NT2/D1 (cell line): ENCODE measurements around the gene KBTBD2.
"Not testable (repeated sequence)": the region's sequence is repeated elsewhere in the genome, so short reads cannot be mapped to it uniquely, and the experiment has no call there.

Experiments used
- DNase-seq: peaks from one replicate; pipeline ENCODE4 v3.0.0-alpha.2; 2011; ENCODE audit warnings: low read depth, low spot score
- H3K27me3 ChIP-seq: 2 replicates; pipeline ENCODE4 v1.6.0; 2011; ENCODE audit warnings: mild to moderate bottlenecking; ENCODE audit not compliant: insufficient read length, insufficient read depth
- H3K36me3 ChIP-seq: 2 replicates; pipeline ENCODE4 v1.6.1; 2011; ENCODE audit warnings: mild to moderate bottlenecking, low read length, mixed read lengths; ENCODE audit not compliant: insufficient read depth, insufficient read length
- H3K4me1 ChIP-seq: 2 replicates; pipeline ENCODE4 v1.5.1; 2011; ENCODE audit not compliant: insufficient read depth, insufficient read length
- H3K4me3 ChIP-seq: 2 replicates; pipeline ENCODE4 v1.5.1; 2011; ENCODE audit warnings: low read depth; ENCODE audit not compliant: insufficient read length
- H3K9ac ChIP-seq: 2 replicates; pipeline ENCODE4 v1.6.0; 2011; ENCODE audit warnings: low read depth; ENCODE audit not compliant: insufficient read length
- H3K9me3 ChIP-seq: 2 replicates; pipeline ENCODE4 v1.5.1; 2011; ENCODE audit warnings: mild to moderate bottlenecking, low read length; ENCODE audit not compliant: insufficient read depth
- SUZ12 ChIP-seq: IDR thresholded peaks from 2 replicates; pipeline ENCODE4 v1.6.1; 2011; ENCODE audit not compliant: insufficient read length, insufficient read depth; ENCODE audit errors: extremely low read depth
- YY1 ChIP-seq: IDR thresholded peaks from 2 replicates; pipeline ENCODE4 v1.6.1; 2011; ENCODE audit not compliant: insufficient read length, insufficient read depth
- ZNF274 ChIP-seq: IDR thresholded peaks from 2 replicates; pipeline ENCODE4 v1.6.1; 2011; ENCODE audit warnings: mild to moderate bottlenecking, low read depth, low read length

KBTBD2 gene

DNA sequence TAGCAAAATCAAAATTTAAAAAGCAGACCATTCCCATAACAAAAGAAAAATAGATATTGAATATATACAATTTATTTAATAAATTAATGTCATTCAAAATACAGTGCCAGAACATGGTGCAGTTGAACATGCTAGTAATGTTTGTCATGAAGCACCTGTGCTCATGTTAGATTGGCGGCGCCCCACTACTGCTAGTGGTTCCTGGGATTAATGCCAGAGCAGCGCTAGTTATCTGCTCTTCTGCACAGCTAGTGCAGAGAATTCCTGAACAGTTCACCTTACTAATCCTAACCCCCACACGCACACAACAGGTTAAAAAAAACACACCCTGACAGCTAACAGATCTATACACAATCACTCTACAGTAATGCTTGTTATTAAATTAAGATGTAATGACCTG, 23.4 kb downstream of the KBTBD2 start:
- no peak for DNase-seq
- H3K36me3 ChIP-seq: peaks cover 55% of the 10 kb centered on the region
- no peak overlapping the region for H3K9ac ChIP-seq

DNA sequence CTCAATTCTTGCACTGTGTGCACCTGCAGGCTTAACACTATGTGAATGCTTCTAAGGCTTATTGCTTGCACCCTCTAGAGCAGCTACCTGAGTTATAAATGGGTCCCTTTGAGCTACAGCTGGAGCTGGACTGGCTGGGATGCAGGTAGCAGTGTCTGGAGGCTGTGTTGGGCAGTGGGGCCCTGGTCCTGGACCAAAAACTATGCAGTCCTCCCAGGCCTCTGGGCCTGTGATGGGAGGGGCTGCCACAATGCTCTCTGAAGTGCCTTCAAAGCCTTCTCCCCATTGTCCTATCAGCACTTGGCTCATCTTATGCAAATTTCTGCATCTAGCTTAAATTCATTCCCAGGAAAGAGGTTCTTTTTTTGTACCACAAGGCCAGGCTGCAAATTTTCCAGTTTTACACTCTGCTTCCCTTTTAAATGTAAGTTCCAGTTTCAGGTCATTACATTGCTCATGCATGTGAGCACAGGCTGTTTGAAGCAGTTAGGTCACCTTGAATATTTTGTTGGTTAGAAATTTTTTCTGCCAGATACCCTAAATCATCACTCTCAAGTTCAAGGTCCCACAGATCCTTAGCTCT, 26.0 kb downstream of the KBTBD2 start:
- peaks cover 29% of the 10 kb centered on the region for H3K36me3 ChIP-seq
- TF ChIP-seq YY1 (no peak), SUZ12 (no peak), ZNF274 (no peak)
- H3K9ac ChIP-seq: no peak overlapping the region
- no peaks in the 10 kb centered on the region for H3K4me1 ChIP-seq
- no peaks in the 10 kb centered on the region for H3K27me3 ChIP-seq
- no peak for DNase-seq
- H3K9me3 ChIP-seq: peaks cover 29% of the 10 kb centered on the region; the same call in 1 of the 2 replicates
- no peak overlapping the region for H3K4me3 ChIP-seq

More for the DNA sequence above, 23.4 kb downstream of the KBTBD2 start:
- TF ChIP-seq SUZ12 (no peak), ZNF274 (no peak), YY1 (no peak)
- no peak overlapping the region for H3K4me3 ChIP-seq
- H3K27me3 ChIP-seq: no peaks in the 10 kb centered on the region
- no peaks in the 10 kb centered on the region for H3K4me1 ChIP-seq
- peaks cover 29% of the 10 kb centered on the region; the same call in 1 of the 2 replicates for H3K9me3 ChIP-seq

DNA sequence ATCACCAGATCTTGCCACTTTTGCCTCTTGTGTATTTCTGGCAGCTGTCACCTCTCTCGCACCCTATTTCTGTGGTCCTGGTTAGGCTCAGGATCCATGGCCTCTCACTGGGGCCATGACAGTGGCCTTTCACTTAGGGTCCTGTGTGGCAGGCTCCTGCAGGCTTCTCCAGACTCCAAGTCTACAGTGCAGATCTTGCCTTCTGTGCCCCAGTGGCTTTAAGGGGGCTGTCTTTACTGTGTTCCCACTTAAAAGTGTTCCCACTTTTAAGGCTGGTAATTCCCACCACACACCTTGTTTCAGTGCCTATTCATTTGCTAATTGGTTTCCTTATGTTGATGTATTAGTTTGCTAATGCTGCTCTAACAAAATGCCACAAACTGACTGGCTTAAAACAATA, 27.7 kb downstream of the KBTBD2 start:
- H3K4me3 ChIP-seq, H3K9ac ChIP-seq, H3K4me1 ChIP-seq, DNase-seq, H3K27me3 ChIP-seq: not testable (repeated sequence)
- H3K36me3 ChIP-seq: peaks cover 13% of the 10 kb centered on the region
- H3K9me3 ChIP-seq: peaks cover 29% of the 10 kb centered on the region; the same call in 1 of the 2 replicates

DNA sequence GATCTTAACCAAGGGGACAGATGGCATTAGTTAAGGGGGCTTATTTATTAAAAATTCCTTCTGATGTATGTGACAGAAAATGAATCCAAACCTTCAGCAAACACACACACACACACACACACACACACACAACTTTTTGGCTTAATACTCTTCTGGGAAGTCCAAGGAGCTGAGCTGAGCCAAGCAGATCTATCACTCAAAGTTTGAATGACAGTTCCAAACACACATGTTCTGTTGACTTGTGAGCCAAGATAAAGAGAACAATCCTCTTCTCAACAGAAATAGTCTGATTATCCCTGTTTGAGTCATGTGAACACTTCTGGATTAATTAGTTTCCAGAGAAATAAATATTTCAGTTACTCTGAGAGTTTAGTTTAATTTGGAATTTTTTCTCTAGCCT, 31.5 kb downstream of the KBTBD2 start:
- no peak for DNase-seq
- TF ChIP-seq ZNF274: no peak
- TF ChIP-seq YY1: no peak
- TF ChIP-seq SUZ12: no peak

DNA sequence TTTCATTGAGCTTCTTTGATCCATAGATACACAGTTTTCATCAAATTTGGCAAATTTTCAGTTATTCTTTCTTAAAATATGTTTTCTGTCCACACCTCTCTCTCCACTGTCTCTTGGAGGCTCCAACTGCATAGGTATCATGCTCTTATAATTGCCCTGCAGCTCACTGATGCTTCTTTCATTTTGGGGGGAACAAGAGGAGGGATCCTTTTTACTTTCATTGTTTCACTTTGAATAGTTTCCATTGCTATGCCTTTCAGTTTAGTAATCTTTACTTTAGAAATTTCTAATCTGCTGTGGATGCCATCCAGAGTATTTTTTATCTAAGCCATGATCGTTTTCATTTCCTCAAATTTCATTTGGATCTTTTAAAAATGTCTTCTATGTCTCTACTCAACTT, 32.9 kb downstream of the KBTBD2 start:
- TF ChIP-seq ZNF274 (no peak), YY1 (no peak), SUZ12 (no peak)
- Histone ChIP-seq H3K27me3 (no peaks in the 10 kb centered on the region), H3K36me3 (no peaks in the 10 kb centered on the region), H3K9ac (no peak overlapping the region), H3K9me3 (peaks cover 3% of the 10 kb centered on the region; the same call in 1 of the 2 replicates), H3K4me3 (no peak overlapping the region), H3K4me1 (no peaks in the 10 kb centered on the region)
- DNase-seq: no peak

More for the DNA sequence above, 31.5 kb downstream of the KBTBD2 start:
- H3K36me3 ChIP-seq: no peaks in the 10 kb centered on the region
- H3K27me3 ChIP-seq: no peaks in the 10 kb centered on the region
- no peak overlapping the region for H3K9ac ChIP-seq
- H3K4me3 ChIP-seq: no peak overlapping the region
- H3K4me1 ChIP-seq: no peaks in the 10 kb centered on the region
- H3K9me3 ChIP-seq: peaks cover 6% of the 10 kb centered on the region; the same call in 1 of the 2 replicates

DNA sequence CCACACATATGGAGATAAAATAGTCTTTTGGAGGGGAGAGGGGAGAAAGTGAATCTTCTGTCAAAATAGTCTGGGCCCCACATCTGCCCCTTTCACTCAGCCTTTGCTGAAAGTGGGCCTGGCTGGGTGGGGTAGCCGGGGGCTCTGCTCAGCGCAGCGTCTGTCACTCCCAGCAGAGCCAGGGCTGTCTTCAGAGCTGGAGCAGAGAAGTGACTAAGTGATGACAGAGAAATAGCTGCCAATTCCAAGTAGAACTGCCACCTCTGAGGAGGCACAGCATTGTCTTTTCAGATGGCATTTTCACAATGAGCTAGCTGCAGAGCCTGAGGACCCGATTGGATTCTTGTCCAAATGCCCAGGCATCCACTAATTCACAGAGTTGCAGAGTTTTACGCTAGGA, 34.5 kb downstream of the KBTBD2 start:
- H3K4me3 ChIP-seq, H3K9ac ChIP-seq, H3K27me3 ChIP-seq, H3K4me1 ChIP-seq, DNase-seq, H3K9me3 ChIP-seq, H3K36me3 ChIP-seq: not testable (repeated sequence)

DNA sequence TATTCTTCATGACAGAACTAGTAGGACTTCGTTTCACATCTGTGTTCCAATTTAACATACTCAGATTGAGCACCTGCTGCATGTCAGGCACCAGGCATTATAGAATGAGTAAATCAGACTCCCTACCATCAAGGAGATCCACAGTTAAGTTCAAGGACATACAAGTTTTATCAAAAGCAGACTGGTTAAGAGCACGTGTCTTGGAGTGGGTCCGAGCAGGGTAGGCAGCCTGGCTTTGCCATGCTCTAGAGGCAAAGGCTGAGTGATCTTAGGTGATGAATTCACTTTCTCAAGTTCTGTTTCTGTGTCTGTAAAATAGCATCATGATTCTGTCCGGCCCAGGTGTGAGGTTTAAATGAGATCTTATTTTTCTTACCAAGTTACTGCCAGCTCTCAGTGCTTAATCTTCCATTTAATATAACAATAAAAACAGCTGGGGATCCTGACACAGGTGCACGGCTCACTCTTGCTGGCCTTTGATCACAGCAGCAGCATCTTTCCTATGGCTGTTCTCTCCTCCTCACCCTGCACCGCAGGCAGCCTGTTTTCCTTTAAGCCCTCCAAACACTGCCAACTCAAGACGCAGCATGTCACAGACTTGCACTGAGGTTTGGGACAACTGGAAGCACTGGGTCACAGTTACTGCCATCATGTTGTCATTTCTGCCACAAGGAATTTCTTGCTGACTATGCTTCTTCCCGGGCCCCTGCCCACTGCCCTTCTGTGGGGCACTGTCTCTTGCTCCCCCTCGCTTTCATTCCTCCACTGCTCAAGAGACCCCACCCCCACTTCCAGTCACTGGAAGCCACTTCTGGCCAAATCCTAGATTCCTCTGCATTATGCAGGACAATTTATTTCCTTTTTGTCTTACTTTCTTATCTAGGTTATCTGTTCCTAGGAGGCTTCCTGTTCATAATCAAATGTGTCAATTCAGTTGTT, 35.5 kb downstream of the KBTBD2 start:
- DNase-seq, H3K9ac ChIP-seq, H3K4me1 ChIP-seq, H3K27me3 ChIP-seq, H3K4me3 ChIP-seq, H3K9me3 ChIP-seq, H3K36me3 ChIP-seq: not testable (repeated sequence)

DNA sequence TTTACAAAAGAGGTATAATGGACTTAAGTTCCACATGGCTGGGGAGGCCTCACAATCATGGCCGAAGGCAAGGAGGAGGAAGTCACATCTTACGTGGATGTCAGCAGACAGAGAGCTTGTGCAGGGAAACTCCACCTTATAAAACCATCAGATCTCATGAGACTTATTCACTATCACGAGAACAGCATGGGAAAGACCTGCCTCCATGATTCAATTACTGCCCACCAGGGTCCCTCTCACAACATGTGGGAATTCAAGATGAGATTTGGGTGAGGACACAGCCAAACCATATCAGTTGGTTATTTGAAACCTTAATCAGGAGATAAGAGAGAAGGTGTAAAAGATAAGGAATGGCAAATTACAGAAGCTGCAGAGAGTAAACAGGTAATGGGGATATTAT, 40.9 kb downstream of the KBTBD2 start:
- H3K36me3 ChIP-seq, H3K9me3 ChIP-seq, H3K9ac ChIP-seq, H3K4me1 ChIP-seq, H3K4me3 ChIP-seq, H3K27me3 ChIP-seq, DNase-seq: not testable (repeated sequence)

DNA sequence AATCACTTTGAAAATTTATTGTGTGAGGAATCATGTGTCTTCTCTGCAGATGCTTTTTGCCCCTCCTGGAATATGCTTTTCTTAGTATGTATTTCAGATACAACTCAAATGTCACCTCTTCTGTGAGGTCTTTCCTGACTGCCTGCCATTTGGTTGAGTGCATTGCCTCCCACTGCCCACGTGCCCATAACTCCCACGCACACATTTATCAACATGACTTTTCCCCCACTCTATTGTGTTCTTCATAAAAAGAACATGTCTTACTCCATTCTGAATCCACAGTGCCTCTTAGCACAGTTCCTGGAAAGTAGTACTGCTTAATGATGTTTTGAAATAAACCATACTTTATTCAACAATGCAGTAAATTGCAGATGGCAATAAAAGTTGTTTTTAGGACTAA, 42.9 kb downstream of the KBTBD2 start:
- not testable (repeated sequence) for H3K4me1 ChIP-seq, H3K9me3 ChIP-seq, H3K36me3 ChIP-seq, H3K4me3 ChIP-seq, DNase-seq, H3K27me3 ChIP-seq, H3K9ac ChIP-seq
